ENCODE data around the gene ATOX1. TPM values are rescaled to one million over a fixed set of nuclear protein-coding genes. Genes with fewer than 3 reads are reported as not detected.

Gene ATOX1
- total and polyA plus RNA-seq, 2 experiments from 2014 or later = 118 to 134 TPM

DNA sequence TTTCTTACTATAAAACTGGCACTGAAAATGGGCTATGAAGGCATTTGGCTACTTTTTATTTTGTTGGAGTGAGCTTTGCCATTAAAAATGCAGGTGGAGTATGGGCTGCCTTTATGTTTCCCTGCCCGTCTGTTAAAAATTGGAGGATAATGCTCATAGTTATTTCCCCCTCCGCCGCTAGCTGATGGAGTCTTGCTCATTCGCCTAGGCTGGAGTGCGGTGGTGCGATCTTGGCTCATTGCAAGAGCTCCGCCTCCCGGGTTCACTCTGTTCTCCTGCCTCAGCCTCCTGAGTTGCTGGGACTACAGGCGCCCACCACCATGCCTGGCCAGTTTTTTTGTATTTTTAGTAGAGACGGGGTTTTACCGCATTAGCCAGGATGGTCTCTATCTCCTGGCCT lies 21.9 kb upstream of the ATOX1 start:
- Mint-ChIP-seq H3K4me3 (peak overlapping the region; percentile 55; the same call in 2 of the 3 replicates), H3K9me3 (no peaks in the 10 kb centered on the region), H3K4me1 (peaks cover 71% of the 10 kb centered on the region), H3K27me3 (ENCODE audit: insufficient read depth, low read depth, poor library complexity) (peaks cover 7% of the 10 kb centered on the region), H3K27ac (no peak overlapping the region), H3K36me3 (ENCODE audit: low read depth) (peaks cover 32% of the 10 kb centered on the region)
- TF ChIP-seq, protein P1, sequence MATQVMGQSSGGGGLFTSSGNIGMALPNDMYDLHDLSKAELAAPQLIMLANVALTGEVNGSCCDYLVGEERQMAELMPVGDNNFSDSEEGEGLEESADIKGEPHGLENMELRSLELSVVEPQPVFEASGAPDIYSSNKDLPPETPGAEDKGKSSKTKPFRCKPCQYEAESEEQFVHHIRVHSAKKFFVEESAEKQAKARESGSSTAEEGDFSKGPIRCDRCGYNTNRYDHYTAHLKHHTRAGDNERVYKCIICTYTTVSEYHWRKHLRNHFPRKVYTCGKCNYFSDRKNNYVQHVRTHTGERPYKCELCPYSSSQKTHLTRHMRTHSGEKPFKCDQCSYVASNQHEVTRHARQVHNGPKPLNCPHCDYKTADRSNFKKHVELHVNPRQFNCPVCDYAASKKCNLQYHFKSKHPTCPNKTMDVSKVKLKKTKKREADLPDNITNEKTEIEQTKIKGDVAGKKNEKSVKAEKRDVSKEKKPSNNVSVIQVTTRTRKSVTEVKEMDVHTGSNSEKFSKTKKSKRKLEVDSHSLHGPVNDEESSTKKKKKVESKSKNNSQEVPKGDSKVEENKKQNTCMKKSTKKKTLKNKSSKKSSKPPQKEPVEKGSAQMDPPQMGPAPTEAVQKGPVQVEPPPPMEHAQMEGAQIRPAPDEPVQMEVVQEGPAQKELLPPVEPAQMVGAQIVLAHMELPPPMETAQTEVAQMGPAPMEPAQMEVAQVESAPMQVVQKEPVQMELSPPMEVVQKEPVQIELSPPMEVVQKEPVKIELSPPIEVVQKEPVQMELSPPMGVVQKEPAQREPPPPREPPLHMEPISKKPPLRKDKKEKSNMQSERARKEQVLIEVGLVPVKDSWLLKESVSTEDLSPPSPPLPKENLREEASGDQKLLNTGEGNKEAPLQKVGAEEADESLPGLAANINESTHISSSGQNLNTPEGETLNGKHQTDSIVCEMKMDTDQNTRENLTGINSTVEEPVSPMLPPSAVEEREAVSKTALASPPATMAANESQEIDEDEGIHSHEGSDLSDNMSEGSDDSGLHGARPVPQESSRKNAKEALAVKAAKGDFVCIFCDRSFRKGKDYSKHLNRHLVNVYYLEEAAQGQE (IDR thresholded peaks at IDR 0.05; ENCODE audit: unreplicated experiment) = no peak
- H4K20me1 ChIP-seq (replicated peaks; ENCODE audit: insufficient read depth) = peaks cover 92% of the 10 kb centered on the region
- DNase-seq (ENCODE audit: low spot score) = peak; percentile 61
- peak overlapping the region; percentile 41 for H3K4me2 ChIP-seq
- H3K27ac ChIP-seq (ENCODE audit: low read depth) = no peak overlapping the region
- no peaks in the 10 kb centered on the region for H3K36me3 ChIP-seq (ENCODE audit: insufficient read depth)
- H3K27me3 ChIP-seq (ENCODE audit: insufficient read depth) = no peaks in the 10 kb centered on the region
- no peaks in the 10 kb centered on the region for H3F3A ChIP-seq (replicated peaks; ENCODE audit: low read depth)
- H3K4me1 ChIP-seq (ENCODE audit: insufficient read depth) = peaks cover 68% of the 10 kb centered on the region
- H3K9me2 ChIP-seq (ENCODE audit: insufficient read depth) = no peaks in the 10 kb centered on the region
- H2AFZ ChIP-seq = no peak overlapping the region
- ATAC-seq = peak; percentile 78
- no peak overlapping the region for H3K4me3 ChIP-seq
- peaks cover 100% of the 10 kb centered on the region for H3K79me2 ChIP-seq (replicated peaks; ENCODE audit: insufficient read depth)

DNA sequence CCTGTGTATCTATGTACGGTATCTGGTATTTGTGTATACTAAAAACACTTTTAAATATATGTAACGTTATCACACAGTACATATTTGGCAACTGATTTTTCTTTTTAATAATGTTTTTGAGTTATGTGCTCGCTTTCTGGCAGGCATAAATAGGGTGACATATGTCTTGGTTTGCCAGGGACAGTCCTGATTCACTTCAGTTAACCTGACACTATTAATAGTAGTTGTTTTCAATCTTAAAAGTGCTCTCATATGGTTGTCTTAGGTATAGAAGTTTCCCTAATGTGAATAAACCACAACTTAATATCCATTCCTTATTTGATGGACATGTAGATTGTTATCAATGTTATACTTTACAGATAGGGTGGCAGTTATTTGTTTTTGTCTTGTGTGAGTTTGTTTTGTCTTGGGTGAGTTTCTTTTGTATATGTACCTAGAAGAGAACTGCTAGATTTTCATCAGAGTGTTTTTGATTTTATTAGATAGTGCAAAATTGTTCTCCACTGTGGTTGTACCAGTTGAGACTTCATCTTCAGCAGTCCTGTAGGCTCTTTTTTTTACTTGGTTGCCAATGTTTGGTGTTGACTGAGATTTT lies 21.2 kb upstream of the ATOX1 start:
- Histone ChIP-seq H2AFZ (no peak overlapping the region), H3K4me2 (peak overlapping the region; percentile 41; the same call in 1 of the 2 replicates), H3K36me3 (ENCODE audit: insufficient read depth) (no peaks in the 10 kb centered on the region), H3K4me3 (0 out of 2 replicates have a peak overlapping the region, but pooled peaks have one; percentile 20), H3K27ac (ENCODE audit: low read depth) (0 out of 2 replicates have a peak overlapping the region, but pooled peaks have one; percentile 8), H3K79me2 (replicated peaks; ENCODE audit: insufficient read depth) (peaks cover 100% of the 10 kb centered on the region), H3K9me2 (ENCODE audit: insufficient read depth) (no peaks in the 10 kb centered on the region), H3F3A (replicated peaks; ENCODE audit: low read depth) (no peaks in the 10 kb centered on the region), H3K4me1 (ENCODE audit: insufficient read depth) (peaks cover 73% of the 10 kb centered on the region), H4K20me1 (replicated peaks; ENCODE audit: insufficient read depth) (peaks cover 92% of the 10 kb centered on the region), H3K27me3 (ENCODE audit: insufficient read depth) (no peaks in the 10 kb centered on the region)
- ATAC-seq = no peak
- no peak for DNase-seq (ENCODE audit: low spot score)
- Mint-ChIP-seq H3K4me1 (peaks cover 73% of the 10 kb centered on the region), H3K36me3 (ENCODE audit: low read depth) (peaks cover 39% of the 10 kb centered on the region), H3K9me3 (no peaks in the 10 kb centered on the region), H3K4me3 (peak overlapping the region; percentile 9), H3K27me3 (ENCODE audit: insufficient read depth, low read depth, poor library complexity) (peaks cover 7% of the 10 kb centered on the region), H3K27ac (no peak overlapping the region)
- TF ChIP-seq NANOG (IDR thresholded peaks at IDR 0.05; ENCODE audit: borderline replicate concordance) (no peak), EZH2 (IDR thresholded peaks at IDR 0.05; ENCODE audit: low read depth, unreplicated experiment) (no peak), JUNB (IDR thresholded peaks at IDR 0.05; ENCODE audit: unreplicated experiment) (no peak), EZH2phosphoT487 (IDR thresholded peaks at IDR 0.05; ENCODE audit: unreplicated experiment) (no peak), ZNF331 (CRISPR knock-in tag; IDR thresholded peaks at IDR 0.05; ENCODE audit: low read depth) (no peak), ZNF114 (CRISPR knock-in tag; IDR thresholded peaks at IDR 0.05) (no peak)
- TF ChIP-seq, protein P2, sequence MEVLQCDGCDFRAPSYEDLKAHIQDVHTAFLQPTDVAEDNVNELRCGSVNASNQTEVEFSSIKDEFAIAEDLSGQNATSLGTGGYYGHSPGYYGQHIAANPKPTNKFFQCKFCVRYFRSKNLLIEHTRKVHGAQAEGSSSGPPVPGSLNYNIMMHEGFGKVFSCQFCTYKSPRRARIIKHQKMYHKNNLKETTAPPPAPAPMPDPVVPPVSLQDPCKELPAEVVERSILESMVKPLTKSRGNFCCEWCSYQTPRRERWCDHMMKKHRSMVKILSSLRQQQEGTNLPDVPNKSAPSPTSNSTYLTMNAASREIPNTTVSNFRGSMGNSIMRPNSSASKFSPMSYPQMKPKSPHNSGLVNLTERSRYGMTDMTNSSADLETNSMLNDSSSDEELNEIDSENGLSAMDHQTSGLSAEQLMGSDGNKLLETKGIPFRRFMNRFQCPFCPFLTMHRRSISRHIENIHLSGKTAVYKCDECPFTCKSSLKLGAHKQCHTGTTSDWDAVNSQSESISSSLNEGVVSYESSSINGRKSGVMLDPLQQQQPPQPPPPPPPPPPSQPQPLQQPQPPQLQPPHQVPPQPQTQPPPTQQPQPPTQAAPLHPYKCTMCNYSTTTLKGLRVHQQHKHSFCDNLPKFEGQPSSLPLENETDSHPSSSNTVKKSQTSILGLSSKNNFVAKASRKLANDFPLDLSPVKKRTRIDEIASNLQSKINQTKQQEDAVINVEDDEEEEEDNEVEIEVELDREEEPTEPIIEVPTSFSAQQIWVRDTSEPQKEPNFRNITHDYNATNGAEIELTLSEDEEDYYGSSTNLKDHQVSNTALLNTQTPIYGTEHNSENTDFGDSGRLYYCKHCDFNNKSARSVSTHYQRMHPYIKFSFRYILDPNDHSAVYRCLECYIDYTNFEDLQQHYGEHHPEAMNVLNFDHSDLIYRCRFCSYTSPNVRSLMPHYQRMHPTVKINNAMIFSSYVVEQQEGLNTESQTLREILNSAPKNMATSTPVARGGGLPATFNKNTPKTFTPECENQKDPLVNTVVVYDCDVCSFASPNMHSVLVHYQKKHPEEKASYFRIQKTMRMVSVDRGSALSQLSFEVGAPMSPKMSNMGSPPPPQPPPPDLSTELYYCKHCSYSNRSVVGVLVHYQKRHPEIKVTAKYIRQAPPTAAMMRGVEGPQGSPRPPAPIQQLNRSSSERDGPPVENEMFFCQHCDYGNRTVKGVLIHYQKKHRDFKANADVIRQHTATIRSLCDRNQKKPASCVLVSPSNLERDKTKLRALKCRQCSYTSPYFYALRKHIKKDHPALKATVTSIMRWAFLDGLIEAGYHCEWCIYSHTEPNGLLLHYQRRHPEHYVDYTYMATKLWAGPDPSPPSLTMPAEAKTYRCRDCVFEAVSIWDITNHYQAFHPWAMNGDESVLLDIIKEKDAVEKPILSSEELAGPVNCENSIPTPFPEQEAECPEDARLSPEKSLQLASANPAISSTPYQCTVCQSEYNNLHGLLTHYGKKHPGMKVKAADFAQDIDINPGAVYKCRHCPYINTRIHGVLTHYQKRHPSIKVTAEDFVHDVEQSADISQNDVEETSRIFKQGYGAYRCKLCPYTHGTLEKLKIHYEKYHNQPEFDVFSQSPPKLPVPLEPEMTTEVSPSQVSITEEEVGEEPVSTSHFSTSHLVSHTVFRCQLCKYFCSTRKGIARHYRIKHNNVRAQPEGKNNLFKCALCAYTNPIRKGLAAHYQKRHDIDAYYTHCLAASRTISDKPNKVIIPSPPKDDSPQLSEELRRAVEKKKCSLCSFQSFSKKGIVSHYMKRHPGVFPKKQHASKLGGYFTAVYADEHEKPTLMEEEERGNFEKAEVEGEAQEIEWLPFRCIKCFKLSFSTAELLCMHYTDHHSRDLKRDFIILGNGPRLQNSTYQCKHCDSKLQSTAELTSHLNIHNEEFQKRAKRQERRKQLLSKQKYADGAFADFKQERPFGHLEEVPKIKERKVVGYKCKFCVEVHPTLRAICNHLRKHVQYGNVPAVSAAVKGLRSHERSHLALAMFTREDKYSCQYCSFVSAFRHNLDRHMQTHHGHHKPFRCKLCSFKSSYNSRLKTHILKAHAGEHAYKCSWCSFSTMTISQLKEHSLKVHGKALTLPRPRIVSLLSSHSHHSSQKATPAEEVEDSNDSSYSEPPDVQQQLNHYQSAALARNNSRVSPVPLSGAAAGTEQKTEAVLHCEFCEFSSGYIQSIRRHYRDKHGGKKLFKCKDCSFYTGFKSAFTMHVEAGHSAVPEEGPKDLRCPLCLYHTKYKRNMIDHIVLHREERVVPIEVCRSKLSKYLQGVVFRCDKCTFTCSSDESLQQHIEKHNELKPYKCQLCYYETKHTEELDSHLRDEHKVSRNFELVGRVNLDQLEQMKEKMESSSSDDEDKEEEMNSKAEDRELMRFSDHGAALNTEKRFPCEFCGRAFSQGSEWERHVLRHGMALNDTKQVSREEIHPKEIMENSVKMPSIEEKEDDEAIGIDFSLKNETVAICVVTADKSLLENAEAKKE (CRISPR knock-in tag; IDR thresholded peaks at IDR 0.05) = no peak
- TF ChIP-seq, protein P3, sequence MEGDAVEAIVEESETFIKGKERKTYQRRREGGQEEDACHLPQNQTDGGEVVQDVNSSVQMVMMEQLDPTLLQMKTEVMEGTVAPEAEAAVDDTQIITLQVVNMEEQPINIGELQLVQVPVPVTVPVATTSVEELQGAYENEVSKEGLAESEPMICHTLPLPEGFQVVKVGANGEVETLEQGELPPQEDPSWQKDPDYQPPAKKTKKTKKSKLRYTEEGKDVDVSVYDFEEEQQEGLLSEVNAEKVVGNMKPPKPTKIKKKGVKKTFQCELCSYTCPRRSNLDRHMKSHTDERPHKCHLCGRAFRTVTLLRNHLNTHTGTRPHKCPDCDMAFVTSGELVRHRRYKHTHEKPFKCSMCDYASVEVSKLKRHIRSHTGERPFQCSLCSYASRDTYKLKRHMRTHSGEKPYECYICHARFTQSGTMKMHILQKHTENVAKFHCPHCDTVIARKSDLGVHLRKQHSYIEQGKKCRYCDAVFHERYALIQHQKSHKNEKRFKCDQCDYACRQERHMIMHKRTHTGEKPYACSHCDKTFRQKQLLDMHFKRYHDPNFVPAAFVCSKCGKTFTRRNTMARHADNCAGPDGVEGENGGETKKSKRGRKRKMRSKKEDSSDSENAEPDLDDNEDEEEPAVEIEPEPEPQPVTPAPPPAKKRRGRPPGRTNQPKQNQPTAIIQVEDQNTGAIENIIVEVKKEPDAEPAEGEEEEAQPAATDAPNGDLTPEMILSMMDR (conservative IDR thresholded peaks at IDR 0.05; ENCODE audit: low read depth in 2 of 2) = no peak

Measured in GM23338 (cell line).